ENCODE measurements around the gene ZSCAN2.

DNA sequence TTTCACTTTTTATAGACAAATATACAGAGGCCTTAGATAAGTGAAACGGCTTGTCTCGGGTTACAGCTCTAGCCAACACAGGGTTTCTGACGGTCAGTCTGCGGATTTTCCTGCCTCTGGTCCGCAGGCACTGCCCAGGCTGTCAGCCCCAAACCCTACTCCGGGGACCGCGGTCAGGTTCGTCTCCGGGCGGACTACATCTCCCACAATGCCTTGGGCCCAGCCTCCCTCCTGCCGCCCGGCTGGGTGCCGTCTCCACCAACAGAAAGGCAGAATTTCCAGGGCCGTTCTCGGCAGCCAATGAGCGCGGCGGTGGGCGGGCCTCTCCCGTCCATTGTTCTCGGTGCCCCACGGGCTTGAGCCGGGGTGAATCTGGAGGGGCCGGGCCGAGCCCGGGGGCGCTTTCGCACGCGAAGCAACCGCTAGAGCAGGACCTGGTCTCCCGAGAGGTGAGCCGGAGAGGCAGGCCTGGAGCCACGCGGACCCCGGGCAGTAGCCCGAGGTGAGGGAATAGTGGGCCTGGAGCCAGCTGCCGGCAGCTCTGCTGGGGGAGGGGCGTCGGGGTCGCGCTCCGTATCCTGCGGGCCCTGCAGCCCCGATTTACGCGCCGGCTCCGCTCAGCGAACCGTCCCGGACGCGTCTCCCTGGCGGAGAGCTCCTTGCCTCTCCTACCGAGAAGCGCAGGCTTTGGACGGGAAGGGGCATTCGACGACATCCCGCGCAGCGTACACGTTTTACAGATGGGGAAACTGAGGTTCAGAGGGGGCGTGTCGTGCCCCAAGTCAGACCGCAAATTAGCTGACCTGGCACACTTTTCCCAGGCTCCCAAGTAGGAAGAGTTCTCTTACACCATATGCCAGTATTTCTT is at the start of gene ZSCAN2:
- no peak for TF ChIP-seq SP1 (IDR thresholded peaks at IDR 0.05)
- TF ChIP-seq SUZ12 (IDR thresholded peaks at IDR 0.05): no peak
- no peak for TF ChIP-seq ZNF384 (IDR thresholded peaks at IDR 0.05)
- no peak for TF ChIP-seq FOXA1 (IDR thresholded peaks at IDR 0.05)
- no peak for TF ChIP-seq TARDBP (IDR thresholded peaks at IDR 0.05)
- no peak for TF ChIP-seq ARNT (IDR thresholded peaks at IDR 0.05)
- no peak for TF ChIP-seq BHLHE40 (IDR thresholded peaks at IDR 0.05; ENCODE audit: borderline replicate concordance)
- TF ChIP-seq FOXM1 (IDR thresholded peaks at IDR 0.05; ENCODE audit: borderline replicate concordance): no peak
- TF ChIP-seq HDGF (IDR thresholded peaks at IDR 0.05; ENCODE audit: borderline replicate concordance): no peak
